Astrocyte (in vitro differentiated cells and primary cell): ENCODE measurements around the gene OR10K2. TPM values are rescaled to one million over a fixed set of nuclear protein-coding genes. Genes with fewer than 3 reads are reported as not detected.
"Not testable (repeated sequence)": the region's sequence is repeated elsewhere in the genome, so short reads cannot be mapped to it uniquely, and the experiment has no call there.

Source experiments
- DNase-seq: peaks from one replicate; pipeline ENCODE4 v3.0.0-alpha.2; 2010; ENCODE audit warnings: low read depth
- FAIRE-seq: peaks from 2 replicates; lab custom pipeline; 2011; peaks lifted over from hg19 to GRCh38; lab: Jason Lieb, UNC
- H2AFZ ChIP-seq: 2 replicates; pipeline ENCODE4 v1.6.0; 2012; ENCODE audit warnings: low read depth, low read length, inconsistent platforms
- H3K27ac ChIP-seq: 2 replicates; pipeline ENCODE4 v1.5.1; 2011; ENCODE audit warnings: low read depth, low read length, inconsistent platforms
- H3K27me3 ChIP-seq: 2 replicates; pipeline ENCODE4 v1.6.0; 2011; ENCODE audit warnings: low read length, inconsistent platforms; ENCODE audit not compliant: insufficient read depth
- H3K36me3 ChIP-seq: 2 replicates; pipeline ENCODE4 v1.5.1; 2011; ENCODE audit warnings: low read length, inconsistent platforms; ENCODE audit not compliant: insufficient read depth
- H3K4me1 ChIP-seq: 2 replicates; pipeline ENCODE4 v1.5.1; 2011; ENCODE audit warnings: low read length, inconsistent platforms; ENCODE audit not compliant: insufficient read depth
- H3K4me2 ChIP-seq: 2 replicates; pipeline ENCODE4 v1.6.0; 2012; ENCODE audit warnings: low read length, inconsistent platforms
- H3K4me3 ChIP-seq: 2 replicates; pipeline ENCODE4 v1.5.1; 2011; ENCODE audit warnings: low read depth, mild to moderate bottlenecking, low read length, inconsistent platforms; ENCODE audit not compliant: insufficient read depth
- H3K79me2 ChIP-seq: 2 replicates; pipeline ENCODE4 v1.6.0; 2012; ENCODE audit warnings: mild to moderate bottlenecking, low read length, inconsistent platforms; ENCODE audit not compliant: insufficient read depth
- H3K9ac ChIP-seq: 2 replicates; pipeline ENCODE4 v1.6.0; 2012; ENCODE audit warnings: mild to moderate bottlenecking, low read length, inconsistent platforms
- H3K9me3 ChIP-seq: 2 replicates; pipeline ENCODE4 v1.5.1; 2012; ENCODE audit warnings: low read depth, mild to moderate bottlenecking, low read length, inconsistent platforms; ENCODE audit not compliant: insufficient read depth
- H4K20me1 ChIP-seq: 2 replicates; pipeline ENCODE4 v1.6.0; 2012; ENCODE audit warnings: low read length, inconsistent platforms; ENCODE audit not compliant: insufficient read depth
- H3K27ac Mint-ChIP-seq: one replicate; pipeline ENCODE4 v1.8.0; 2021; ENCODE audit warnings: mild to moderate bottlenecking, mixed read lengths; ENCODE audit not compliant: unreplicated experiment
- H3K27me3 Mint-ChIP-seq: one replicate; pipeline ENCODE4 v1.8.0; 2021; ENCODE audit warnings: low read depth, mixed read lengths; ENCODE audit not compliant: unreplicated experiment
- H3K36me3 Mint-ChIP-seq: one replicate; pipeline ENCODE4 v1.8.0; 2021; ENCODE audit warnings: low read depth, mixed read lengths; ENCODE audit not compliant: unreplicated experiment
- H3K4me1 Mint-ChIP-seq: one replicate; pipeline ENCODE4 v1.8.0; 2021; ENCODE audit warnings: low read depth, mixed read lengths; ENCODE audit not compliant: unreplicated experiment
- H3K4me3 Mint-ChIP-seq: one replicate; pipeline ENCODE4 v1.8.0; 2021; ENCODE audit warnings: mild to moderate bottlenecking, moderate library complexity, mixed read lengths; ENCODE audit not compliant: unreplicated experiment
- H3K9me3 Mint-ChIP-seq: one replicate; pipeline ENCODE4 v1.8.0; 2021; ENCODE audit warnings: mild to moderate bottlenecking, mixed read lengths; ENCODE audit not compliant: unreplicated experiment
- EZH2 ChIP-seq: IDR thresholded peaks from 2 replicates; pipeline ENCODE4 v1.6.1; 2012; ENCODE audit warnings: mild to moderate bottlenecking, low read length, inconsistent platforms; ENCODE audit not compliant: insufficient read depth
- total RNA-seq: library from RNA; stranded (reverse); gene quantifications from 2 replicates; pipeline ENCODE4 v1.2.1, GENCODE V29; 2021
- TF ChIP-seq, protein P1 (sequence below): IDR thresholded peaks from 2 replicates; pipeline ENCODE4 v1.5.1; 2011; ENCODE audit warnings: low read depth, mild to moderate bottlenecking, inconsistent platforms, low read length, moderate library complexity; ENCODE audit not compliant: insufficient read depth

The OR10K2 gene
- total RNA-seq, 1 donor from 2014 or later: not detected

DNA sequence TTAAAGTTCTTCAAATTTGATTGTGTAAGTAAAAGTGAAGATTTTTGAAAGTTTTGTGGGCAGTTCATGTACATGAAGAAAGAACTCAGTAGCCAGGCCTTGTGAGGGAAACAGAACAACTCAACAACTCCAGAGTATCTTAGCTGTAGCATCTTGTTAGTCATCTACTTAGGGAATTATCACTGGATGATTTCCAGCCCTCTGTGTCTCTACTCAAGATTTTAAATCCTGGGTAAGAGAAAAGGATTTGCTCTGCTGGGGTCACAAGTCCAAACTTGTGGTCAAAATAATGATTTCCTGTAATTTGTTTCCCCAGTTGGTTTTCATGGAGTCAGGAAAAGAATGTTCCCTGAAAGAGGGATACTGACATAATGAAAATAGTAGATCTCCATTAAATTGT is 34.9 kb downstream of the OR10K2 start:
- Mint-ChIP-seq H3K27me3 (no peaks in the 10 kb centered on the region), H3K4me1 (peaks cover 9% of the 10 kb centered on the region), H3K27ac (no peak overlapping the region), H3K36me3 (no peaks in the 10 kb centered on the region), H3K9me3 (peaks cover 6% of the 10 kb centered on the region), H3K4me3 (no peak overlapping the region)
- Histone ChIP-seq H3K4me1 (no peaks in the 10 kb centered on the region), H3K36me3 (no peaks in the 10 kb centered on the region), H3K27me3 (no peaks in the 10 kb centered on the region), H3K4me3 (no peak overlapping the region), H3K9me3 (no peaks in the 10 kb centered on the region), H4K20me1 (no peaks in the 10 kb centered on the region), H3K9ac (no peak overlapping the region), H3K27ac (no peak overlapping the region), H2AFZ (no peak overlapping the region), H3K79me2 (no peaks in the 10 kb centered on the region), H3K4me2 (no peak overlapping the region)
- TF ChIP-seq EZH2: no peak
- TF ChIP-seq, protein P1, sequence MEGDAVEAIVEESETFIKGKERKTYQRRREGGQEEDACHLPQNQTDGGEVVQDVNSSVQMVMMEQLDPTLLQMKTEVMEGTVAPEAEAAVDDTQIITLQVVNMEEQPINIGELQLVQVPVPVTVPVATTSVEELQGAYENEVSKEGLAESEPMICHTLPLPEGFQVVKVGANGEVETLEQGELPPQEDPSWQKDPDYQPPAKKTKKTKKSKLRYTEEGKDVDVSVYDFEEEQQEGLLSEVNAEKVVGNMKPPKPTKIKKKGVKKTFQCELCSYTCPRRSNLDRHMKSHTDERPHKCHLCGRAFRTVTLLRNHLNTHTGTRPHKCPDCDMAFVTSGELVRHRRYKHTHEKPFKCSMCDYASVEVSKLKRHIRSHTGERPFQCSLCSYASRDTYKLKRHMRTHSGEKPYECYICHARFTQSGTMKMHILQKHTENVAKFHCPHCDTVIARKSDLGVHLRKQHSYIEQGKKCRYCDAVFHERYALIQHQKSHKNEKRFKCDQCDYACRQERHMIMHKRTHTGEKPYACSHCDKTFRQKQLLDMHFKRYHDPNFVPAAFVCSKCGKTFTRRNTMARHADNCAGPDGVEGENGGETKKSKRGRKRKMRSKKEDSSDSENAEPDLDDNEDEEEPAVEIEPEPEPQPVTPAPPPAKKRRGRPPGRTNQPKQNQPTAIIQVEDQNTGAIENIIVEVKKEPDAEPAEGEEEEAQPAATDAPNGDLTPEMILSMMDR: no peak
- FAIRE-seq (no peak), DNase-seq (no peak)

DNA sequence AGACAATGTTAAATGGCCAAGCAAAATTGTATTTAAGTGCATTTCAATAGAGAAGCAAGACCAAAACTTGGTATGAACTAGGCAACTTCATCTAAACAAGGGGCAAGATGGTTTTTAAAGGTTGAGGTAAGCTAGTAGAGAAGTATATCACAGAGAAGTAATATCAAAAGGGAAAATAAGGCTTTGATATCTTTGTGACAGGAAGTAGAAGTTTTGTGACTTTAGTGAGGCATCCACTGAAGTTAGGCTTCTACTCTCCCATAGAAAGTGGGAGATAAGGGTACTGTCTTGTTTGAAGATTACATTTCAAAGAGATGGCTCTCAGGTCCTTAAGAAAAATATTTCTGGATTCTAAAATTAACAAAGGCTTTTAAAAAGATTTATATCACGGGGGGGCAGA is 35.7 kb downstream of the OR10K2 start:
- Histone ChIP-seq H3K4me3 (no peak overlapping the region), H3K36me3 (no peaks in the 10 kb centered on the region), H3K4me1 (no peaks in the 10 kb centered on the region), H3K27ac (no peak overlapping the region), H3K9me3 (no peaks in the 10 kb centered on the region), H3K79me2 (no peaks in the 10 kb centered on the region), H3K27me3 (no peaks in the 10 kb centered on the region), H3K9ac (no peak overlapping the region), H4K20me1 (no peaks in the 10 kb centered on the region), H2AFZ (no peak overlapping the region), H3K4me2 (no peak overlapping the region)
- Mint-ChIP-seq H3K9me3 (peaks cover 6% of the 10 kb centered on the region), H3K27me3 (no peaks in the 10 kb centered on the region), H3K36me3 (no peaks in the 10 kb centered on the region), H3K4me1 (peaks cover 9% of the 10 kb centered on the region), H3K27ac (no peak overlapping the region), H3K4me3 (no peak overlapping the region)
- FAIRE-seq (no peak), DNase-seq (no peak)
- TF ChIP-seq, protein P1: no peak

DNA sequence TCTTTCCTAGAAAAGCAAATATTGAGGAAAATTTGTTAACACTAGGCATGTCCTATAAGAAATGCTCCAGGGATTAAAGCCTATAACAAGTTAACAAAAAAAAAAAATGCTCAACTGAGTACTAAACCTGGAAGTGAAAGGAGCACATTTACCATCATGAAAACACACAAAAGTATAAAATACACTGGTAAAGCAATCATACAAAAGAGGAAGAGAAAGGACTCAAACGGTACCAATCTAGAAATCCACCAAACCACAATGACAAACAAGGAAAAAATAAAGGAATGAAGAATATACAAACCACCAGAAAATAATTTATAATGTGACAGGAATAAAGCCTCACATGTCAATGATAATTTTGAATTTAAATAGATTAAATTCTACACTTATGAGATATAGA is 51.2 kb downstream of the OR10K2 start:
- no peaks in the 10 kb centered on the region for H3K27me3 Mint-ChIP-seq
- no peaks in the 10 kb centered on the region for H3K36me3 Mint-ChIP-seq
- peaks cover 6% of the 10 kb centered on the region for H3K9me3 ChIP-seq
- no peaks in the 10 kb centered on the region for H3K4me1 ChIP-seq
- H3K9me3 Mint-ChIP-seq: peaks cover 7% of the 10 kb centered on the region
- no peak overlapping the region for H3K27ac Mint-ChIP-seq
- no peaks in the 10 kb centered on the region for H3K36me3 ChIP-seq
- H4K20me1 ChIP-seq: no peaks in the 10 kb centered on the region
- DNase-seq (no peak), FAIRE-seq (no peak)
- no peaks in the 10 kb centered on the region for H3K79me2 ChIP-seq
- no peak overlapping the region for H3K4me3 ChIP-seq
- H3K27me3 ChIP-seq: no peaks in the 10 kb centered on the region
- H2AFZ ChIP-seq: no peak overlapping the region
- H3K4me2 ChIP-seq: no peak overlapping the region
- H3K27ac ChIP-seq: no peak overlapping the region
- H3K4me3 Mint-ChIP-seq: no peak overlapping the region
- no peak overlapping the region for H3K9ac ChIP-seq
- no peak for TF ChIP-seq EZH2
- TF ChIP-seq, protein P1: no peak
- H3K4me1 Mint-ChIP-seq: peaks cover 4% of the 10 kb centered on the region

DNA sequence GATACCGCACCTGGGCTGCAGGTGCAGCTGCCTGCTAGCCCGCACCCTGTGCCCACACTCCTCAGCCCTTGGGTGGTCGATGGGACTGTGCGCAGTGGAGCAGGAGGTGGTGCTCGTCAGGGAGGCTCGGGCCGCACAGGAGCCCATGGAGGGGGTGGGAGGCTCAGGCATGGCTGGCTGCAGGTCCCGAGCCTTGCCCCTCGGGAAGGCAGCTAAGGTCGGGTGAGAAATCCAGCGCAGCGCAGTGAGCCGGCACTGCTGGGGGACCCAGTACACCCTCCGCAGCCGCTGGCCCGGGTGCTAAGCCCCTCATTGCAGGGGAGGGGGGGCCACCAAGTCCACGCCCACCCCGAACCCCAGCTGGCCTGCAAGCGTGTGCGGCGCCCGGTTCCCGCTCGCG is 51.9 kb downstream of the OR10K2 start:
- H3K4me1 ChIP-seq, FAIRE-seq, H3K4me3 Mint-ChIP-seq, H3K4me2 ChIP-seq, H3K27me3 Mint-ChIP-seq, DNase-seq, H3K9ac ChIP-seq, H3K27ac Mint-ChIP-seq, H3K36me3 ChIP-seq, H3K79me2 ChIP-seq, H3K27me3 ChIP-seq, H3K36me3 Mint-ChIP-seq, H3K27ac ChIP-seq, H3K9me3 ChIP-seq, H2AFZ ChIP-seq, H4K20me1 ChIP-seq, H3K4me3 ChIP-seq, H3K4me1 Mint-ChIP-seq, H3K9me3 Mint-ChIP-seq: not testable (repeated sequence)
